ENCODE measurements around the gene TMCC2.

DNA sequence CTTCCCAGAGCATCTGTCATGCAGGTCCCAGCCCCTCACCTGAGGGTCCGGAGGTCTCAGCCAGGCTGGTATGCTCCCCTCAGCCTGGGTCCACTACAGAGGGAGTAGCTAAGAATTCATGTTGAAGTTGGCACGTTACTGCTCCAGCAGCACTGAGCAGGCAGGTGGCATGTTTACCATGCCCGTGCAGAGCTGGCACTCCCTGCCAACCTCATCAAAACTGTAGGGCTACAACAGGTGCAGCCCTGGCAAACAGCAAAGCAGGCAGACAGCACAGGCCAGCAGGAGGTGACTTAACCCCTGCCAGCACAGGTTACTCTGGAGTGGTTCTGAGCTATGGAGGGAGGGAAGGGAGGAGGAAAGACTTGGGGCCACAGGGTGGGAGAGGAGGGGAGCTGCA lies 47.4 kb downstream of the TMCC2 start:
- TF ChIP-seq GATA2 (IDR thresholded peaks at IDR 0.05; ENCODE audit: low read depth, low read length) (no peak), GATA3 (IDR thresholded peaks at IDR 0.05; ENCODE audit: low read depth, low read length) (no peak)

All from SH-SY5Y (cell line).